Ishikawa (cell line): ENCODE data around the gene PLEKHN1.

Source experiments
- CEBPB ChIP-seq: IDR thresholded peaks from 2 replicates; pipeline ENCODE4 v1.6.1; 2012
- CREB1 ChIP-seq: IDR thresholded peaks from 2 replicates; pipeline ENCODE4 v1.6.1; 2012; ENCODE audit warnings: low read depth
- EGR1 ChIP-seq: IDR thresholded peaks from 2 replicates; pipeline ENCODE4 v1.6.1; 2012
- EP300 ChIP-seq: IDR thresholded peaks from 2 replicates; pipeline ENCODE4 v1.6.1; 2012; ENCODE audit warnings: borderline replicate concordance
- FOXM1 ChIP-seq: IDR thresholded peaks from 2 replicates; pipeline ENCODE4 v1.6.1; 2012; ENCODE audit warnings: low read depth, borderline replicate concordance
- MAX ChIP-seq: IDR thresholded peaks from 2 replicates; pipeline ENCODE4 v1.6.1; 2012
- NFIC ChIP-seq: IDR thresholded peaks from 2 replicates; pipeline ENCODE4 v1.6.1; 2012
- RAD21 ChIP-seq: IDR thresholded peaks from 2 replicates; pipeline ENCODE4 v1.6.1; 2012; ENCODE audit warnings: low read depth
- REST ChIP-seq: IDR thresholded peaks from 2 replicates; pipeline ENCODE4 v1.6.1; 2012; ENCODE audit warnings: low read depth, mild to moderate bottlenecking
- TCF12 ChIP-seq: IDR thresholded peaks from 2 replicates; pipeline ENCODE4 v1.6.1; 2012; ENCODE audit warnings: low read depth
- TEAD4 ChIP-seq: IDR thresholded peaks from 2 replicates; pipeline ENCODE4 v1.6.1; 2012
- USF1 ChIP-seq: IDR thresholded peaks from 2 replicates; pipeline ENCODE4 v1.6.1; 2012
- YY1 ChIP-seq: IDR thresholded peaks from 2 replicates; pipeline ENCODE4 v1.6.1; 2012; ENCODE audit warnings: low read depth
- ZBTB7A ChIP-seq: IDR thresholded peaks from 2 replicates; pipeline ENCODE4 v1.6.1; 2012; ENCODE audit warnings: low read depth

The PLEKHN1 gene

GRCh38 chr1:993379-993995 lies 27.2 kb downstream of the PLEKHN1 start:
- TF ChIP-seq YY1 (no peak), TEAD4 (no peak)

- TF ChIP-seq CEBPB (no peak), TCF12 (no peak)
Observed at GRCh38 chr1:995665-996633, 29.7 kb downstream of the PLEKHN1 start.

- TF ChIP-seq FOXM1 (no peak), ZBTB7A (0 out of 2 replicates have a peak, but pooled peaks have one; percentile 27)
Observed at GRCh38 chr1:996851-997712, 30.8 kb downstream of the PLEKHN1 start.

GRCh38 chr1:997713-997992 lies 31.4 kb downstream of the PLEKHN1 start:
- TF ChIP-seq NFIC: no peak
- TF ChIP-seq CREB1: no peak
- no peak for TF ChIP-seq MAX
- no peak for TF ChIP-seq YY1
- TF ChIP-seq RAD21: no peak
- no peak for TF ChIP-seq REST

- TF ChIP-seq CEBPB: no peak
- no peak for TF ChIP-seq ZBTB7A
- no peak for TF ChIP-seq EP300
- no peak for TF ChIP-seq USF1
Observed at GRCh38 chr1:997993-998744, 31.9 kb downstream of the PLEKHN1 start.

GRCh38 chr1:998745-998994 lies 32.4 kb downstream of the PLEKHN1 start:
- no peak for TF ChIP-seq ZBTB7A
- TF ChIP-seq TCF12: no peak
- TF ChIP-seq NFIC: no peak
- TF ChIP-seq EGR1: no peak
- TF ChIP-seq MAX: no peak
- TF ChIP-seq REST: no peak
- no peak for TF ChIP-seq RAD21
- TF ChIP-seq CREB1: no peak
- TF ChIP-seq YY1: no peak
- no peak for TF ChIP-seq FOXM1
- no peak for TF ChIP-seq CEBPB
- TF ChIP-seq USF1: no peak
